ENCODE results near the gene HDAC9.

HDAC9 gene

GRCh38 chr7:18995811-18996426, 500.4 kb downstream of the HDAC9 start:
- TF ChIP-seq POLR2A (IDR thresholded peaks at IDR 0.05; ENCODE audit: low read length) (no peak), GATA1 (IDR thresholded peaks at IDR 0.05; ENCODE audit: low read depth, low read length) (no peak)
- no peak for DNase-seq

GRCh38 chr7:18996583-18996982, 501.0 kb downstream of the HDAC9 start:
- TF ChIP-seq GATA1 (IDR thresholded peaks at IDR 0.05; ENCODE audit: low read depth, low read length) (no peak), POLR2A (IDR thresholded peaks at IDR 0.05; ENCODE audit: low read length) (no peak)
- no peak for DNase-seq

GRCh38 chr7:18997477-18998150, 502.1 kb downstream of the HDAC9 start:
- TF ChIP-seq GATA1 (IDR thresholded peaks at IDR 0.05; ENCODE audit: low read depth, low read length) (no peak), POLR2A (IDR thresholded peaks at IDR 0.05; ENCODE audit: low read length) (no peak)
- no peak for DNase-seq

DNA sequence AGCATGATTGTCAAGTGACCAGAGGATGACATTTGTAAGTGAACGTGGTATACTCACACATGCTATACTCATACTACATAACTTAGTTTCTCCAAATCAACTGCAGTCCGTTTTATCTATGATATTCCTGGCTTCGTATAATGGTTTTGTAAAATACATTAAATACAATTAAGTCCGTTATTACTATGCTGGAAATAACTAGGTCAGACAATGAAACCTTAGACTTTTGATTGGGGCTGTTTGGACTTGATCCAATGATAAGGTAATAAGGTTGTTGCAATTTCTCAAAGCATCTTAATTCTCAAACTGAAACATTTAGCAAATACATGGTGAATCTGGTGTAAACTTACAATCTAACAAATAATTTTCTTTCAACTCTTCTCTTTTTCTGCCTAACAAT, 504.9 kb downstream of the HDAC9 start:
- no peak for TF ChIP-seq GATA1 (IDR thresholded peaks at IDR 0.05; ENCODE audit: low read depth, low read length)
- no peak for TF ChIP-seq POLR2A (IDR thresholded peaks at IDR 0.05; ENCODE audit: low read length)
- no peak for DNase-seq

DNA sequence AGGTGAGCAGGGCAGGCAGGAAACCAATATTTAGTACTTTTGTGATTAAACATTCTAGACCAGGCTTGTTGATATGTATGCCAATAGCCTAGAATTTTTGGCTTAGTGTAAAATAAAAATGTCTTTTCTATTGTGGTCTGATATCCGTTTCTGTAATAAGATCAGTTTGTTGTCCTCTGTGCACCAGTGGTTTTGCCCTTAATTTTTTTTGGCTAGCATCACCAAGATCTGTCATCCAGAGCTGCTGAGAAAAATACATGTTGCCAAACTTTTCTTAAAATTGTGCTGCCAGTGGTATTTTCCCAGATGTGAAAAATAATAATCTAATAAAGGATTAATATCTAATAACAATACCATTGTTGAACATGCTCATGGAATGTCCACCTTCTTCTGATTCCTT, 506.3 kb downstream of the HDAC9 start:
- no peak for TF ChIP-seq POLR2A (IDR thresholded peaks at IDR 0.05; ENCODE audit: low read length)
- no peak for TF ChIP-seq GATA1 (IDR thresholded peaks at IDR 0.05; ENCODE audit: low read depth, low read length)
- no peak for DNase-seq

DNA sequence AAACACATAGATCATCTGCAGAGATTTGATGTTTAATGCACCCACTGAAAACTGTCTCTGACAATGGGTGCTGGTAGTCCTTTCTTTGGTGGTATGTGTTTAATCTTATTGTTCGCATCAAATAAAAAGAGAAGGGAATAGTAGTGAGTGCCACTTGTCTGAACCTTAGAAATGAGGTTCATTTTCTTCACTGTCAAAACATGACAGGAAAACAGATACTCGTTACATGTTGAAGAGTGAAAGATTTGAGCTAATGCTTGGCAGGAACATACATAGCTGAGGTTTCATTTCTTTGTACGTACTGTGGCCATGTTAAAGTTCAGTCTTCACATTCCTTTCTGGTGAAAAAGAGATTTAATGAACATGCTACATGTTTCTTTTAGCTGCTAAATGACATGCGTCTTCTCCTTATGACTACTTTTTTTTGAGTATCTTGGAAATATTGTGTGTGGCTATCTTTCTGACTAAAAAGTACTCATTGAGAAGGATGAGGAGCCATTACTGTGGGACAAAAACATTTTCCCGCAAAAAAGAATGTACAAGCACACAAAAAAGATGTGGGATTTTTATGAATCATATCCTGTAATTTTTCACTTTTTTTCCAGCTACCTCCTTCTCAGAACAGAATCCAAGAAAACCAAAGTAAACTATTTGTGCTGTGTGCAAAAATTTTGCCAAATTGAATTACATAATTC, 513.8 kb downstream of the HDAC9 start:
- TF ChIP-seq GATA1 (IDR thresholded peaks at IDR 0.05; ENCODE audit: low read depth, low read length) (no peak), POLR2A (IDR thresholded peaks at IDR 0.05; ENCODE audit: low read length) (no peak)
- no peak for DNase-seq

DNA sequence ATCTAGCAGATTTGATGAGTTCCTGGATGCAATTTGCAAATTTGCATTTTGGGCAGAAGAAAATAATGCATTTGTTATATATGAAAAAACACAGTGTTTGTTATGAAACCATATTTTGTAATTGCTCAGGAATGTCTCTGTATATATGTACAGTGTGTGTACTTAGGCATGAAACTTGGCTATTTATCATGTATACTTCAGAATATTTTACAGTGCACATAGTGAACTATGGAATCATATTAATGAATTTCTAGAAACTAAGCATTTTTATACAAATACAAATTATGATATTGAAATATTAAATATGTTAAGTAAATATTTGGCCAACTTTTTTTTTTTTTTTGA, 514.4 kb downstream of the HDAC9 start:
- DNase-seq: no peak
- TF ChIP-seq GATA1 (IDR thresholded peaks at IDR 0.05; ENCODE audit: low read depth, low read length) (no peak), POLR2A (IDR thresholded peaks at IDR 0.05; ENCODE audit: low read length) (no peak)

GRCh38 chr7:19011212-19011611, 515.7 kb downstream of the HDAC9 start:
- TF ChIP-seq GATA1 (IDR thresholded peaks at IDR 0.05; ENCODE audit: low read depth, low read length) (no peak), POLR2A (IDR thresholded peaks at IDR 0.05; ENCODE audit: low read length) (no peak)
- DNase-seq: no peak

GRCh38 chr7:19015098-19015497, 519.5 kb downstream of the HDAC9 start:
- DNase-seq: no peak
- TF ChIP-seq POLR2A (IDR thresholded peaks at IDR 0.05; ENCODE audit: low read length) (no peak), GATA1 (IDR thresholded peaks at IDR 0.05; ENCODE audit: low read depth, low read length) (no peak)

DNA sequence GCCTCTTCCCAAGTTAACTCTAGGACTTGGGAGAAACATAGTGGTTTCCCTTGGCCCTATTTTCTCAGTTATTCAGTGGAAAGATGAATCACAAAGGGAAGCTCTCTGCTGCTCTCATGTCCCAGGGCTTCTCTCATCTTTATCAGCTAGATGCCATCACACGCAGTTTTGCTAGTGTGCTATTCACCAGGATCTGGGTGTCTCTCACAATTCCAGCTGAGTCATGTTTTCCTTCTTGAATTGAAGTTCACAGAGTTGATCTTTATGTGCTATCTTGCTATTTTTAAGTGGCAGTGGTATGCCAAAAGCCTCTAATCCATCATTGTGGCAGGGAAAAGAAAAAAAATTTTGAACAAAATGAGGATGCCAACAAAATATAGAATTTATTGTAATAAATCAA, 520.6 kb downstream of the HDAC9 start:
- TF ChIP-seq GATA1 (IDR thresholded peaks at IDR 0.05; ENCODE audit: low read depth, low read length) (no peak), POLR2A (IDR thresholded peaks at IDR 0.05; ENCODE audit: low read length) (no peak)
- no peak for DNase-seq

DNA sequence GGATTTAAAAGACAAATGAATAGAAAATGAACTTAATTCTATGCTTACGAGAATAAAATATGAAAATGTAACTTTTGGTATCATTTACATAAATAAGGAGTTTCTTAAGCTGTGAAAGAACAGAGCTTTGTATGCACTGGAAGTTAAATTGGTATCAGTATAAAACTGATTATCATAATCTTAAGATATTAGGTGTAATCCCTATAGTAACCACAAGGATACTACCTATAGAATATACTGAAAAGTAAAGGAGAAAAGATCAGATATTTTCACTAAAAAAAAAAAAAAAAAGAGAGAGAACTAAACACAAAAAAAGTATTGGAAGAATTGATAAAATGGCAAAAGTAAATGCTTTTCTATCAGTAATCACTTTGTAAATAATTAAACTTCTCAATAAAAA, 521.8 kb downstream of the HDAC9 start:
- no peak for DNase-seq
- TF ChIP-seq POLR2A (IDR thresholded peaks at IDR 0.05; ENCODE audit: low read length) (no peak), GATA1 (IDR thresholded peaks at IDR 0.05; ENCODE audit: low read depth, low read length) (no peak)

DNA sequence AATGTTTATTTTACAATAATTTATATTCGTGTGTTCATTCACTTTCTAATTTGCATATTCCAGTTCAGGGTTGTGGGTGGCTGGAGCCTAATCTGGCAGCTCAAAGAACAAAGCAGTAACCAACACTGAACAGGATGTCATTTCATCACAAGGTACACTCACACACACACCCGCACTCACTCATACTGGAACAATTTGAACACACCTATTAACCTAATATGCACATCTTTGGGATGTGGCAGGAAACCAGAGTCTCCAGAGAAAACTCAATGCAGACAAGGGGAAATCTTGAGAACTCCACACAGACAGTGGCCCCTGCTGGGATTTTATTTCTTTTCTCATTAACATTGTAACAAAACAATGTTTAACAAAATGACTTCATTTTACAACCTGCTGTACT, 524.5 kb downstream of the HDAC9 start:
- TF ChIP-seq POLR2A (IDR thresholded peaks at IDR 0.05; ENCODE audit: low read length) (no peak), GATA1 (IDR thresholded peaks at IDR 0.05; ENCODE audit: low read depth, low read length) (no peak)
- DNase-seq: no peak

DNA sequence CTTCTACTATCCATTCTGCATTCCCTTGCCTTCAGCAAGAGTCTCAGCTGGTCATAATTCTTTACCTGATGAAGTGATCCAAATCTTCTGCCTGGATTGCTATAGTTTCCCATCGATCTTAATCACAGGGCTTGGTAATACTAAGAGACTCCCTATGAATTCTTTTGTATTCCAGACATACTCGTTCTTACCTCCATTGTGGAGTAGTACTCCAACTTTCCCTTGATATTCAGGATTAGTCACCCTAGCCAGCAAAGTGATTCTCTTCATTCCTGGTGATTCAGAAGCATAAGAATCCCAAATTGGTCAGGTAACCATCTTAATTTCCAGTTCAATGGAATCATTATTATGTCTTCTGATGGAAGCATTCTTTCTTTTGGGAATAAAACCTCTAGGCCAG, 525.2 kb downstream of the HDAC9 start:
- TF ChIP-seq GATA1 (IDR thresholded peaks at IDR 0.05; ENCODE audit: low read depth, low read length): no peak

GRCh38 chr7:19023477-19023876, 527.9 kb downstream of the HDAC9 start:
- TF ChIP-seq POLR2A (IDR thresholded peaks at IDR 0.05; ENCODE audit: low read length) (no peak), GATA1 (IDR thresholded peaks at IDR 0.05; ENCODE audit: low read depth, low read length) (no peak)
- DNase-seq: no peak

More for the DNA sequence above, 525.2 kb downstream of the HDAC9 start:
- DNase-seq: no peak

GRCh38 chr7:19024261-19024660, 528.7 kb downstream of the HDAC9 start:
- DNase-seq: no peak
- TF ChIP-seq POLR2A (IDR thresholded peaks at IDR 0.05; ENCODE audit: low read length) (no peak), GATA1 (IDR thresholded peaks at IDR 0.05; ENCODE audit: low read depth, low read length) (no peak)

Data from erythroblast (primary cell).